ENCODE results near the gene ASPSCR1. TPM values are rescaled to one million over a fixed set of nuclear protein-coding genes. Genes with fewer than 3 reads are reported as not detected.

The ASPSCR1 gene
- total and polyA plus RNA-seq, 10 of the 15 experiments (the other 5 are each of a cell fraction or from before 2014, with no cell fraction given) = 1.5 to 48.4 (median 25.4) TPM

DNA sequence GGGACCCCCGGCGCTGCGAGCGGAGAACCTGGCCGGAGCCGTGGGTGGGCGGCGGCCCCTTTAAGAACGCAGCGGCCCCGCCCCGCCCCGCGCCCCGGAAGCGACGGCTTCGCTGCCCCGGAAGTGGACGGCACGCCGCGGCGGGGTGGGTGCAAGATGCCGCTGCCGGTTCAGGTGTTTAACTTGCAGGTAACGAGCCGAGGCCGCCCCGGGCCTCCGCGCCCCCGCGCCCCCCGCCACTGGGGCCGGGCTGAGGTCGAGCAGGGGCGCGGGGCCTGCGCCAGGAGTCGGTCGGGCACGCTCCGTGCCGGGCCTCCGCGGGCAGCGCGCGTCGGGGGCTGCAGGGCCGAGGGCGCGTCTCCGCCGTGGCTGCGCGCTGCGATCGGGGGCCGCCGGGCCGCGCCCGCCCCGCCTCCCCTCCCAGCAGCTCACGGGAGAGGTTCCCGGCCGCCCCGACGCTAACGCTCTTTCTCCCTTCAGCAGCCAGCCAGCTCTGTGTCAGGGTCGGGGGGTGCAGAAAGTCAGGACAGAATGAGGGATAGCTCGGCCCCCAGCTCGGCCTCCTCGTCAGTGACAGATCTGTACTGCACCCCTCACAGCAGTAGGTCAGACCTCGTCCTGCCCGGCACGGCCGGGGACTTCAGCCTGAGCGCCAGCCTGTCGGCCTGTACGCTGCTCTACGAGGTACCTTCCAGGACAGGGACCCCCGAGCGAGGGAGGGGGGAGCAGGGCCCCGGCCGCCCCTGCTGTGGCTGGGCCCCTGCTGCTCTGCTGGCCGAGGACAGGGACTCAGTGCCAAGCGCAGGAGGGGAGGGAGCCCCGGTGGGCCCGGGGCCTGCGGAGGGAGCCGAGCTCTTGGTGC lies 74.6 kb downstream of the ASPSCR1 start, which contains the start of the genes GPS1 and RFNG (continued):
- no peak for TF ChIP-seq E2F8 (IDR thresholded peaks at IDR 0.05; ENCODE audit: low read depth, partially characterized antibody)
- TF ChIP-seq, protein P1, sequence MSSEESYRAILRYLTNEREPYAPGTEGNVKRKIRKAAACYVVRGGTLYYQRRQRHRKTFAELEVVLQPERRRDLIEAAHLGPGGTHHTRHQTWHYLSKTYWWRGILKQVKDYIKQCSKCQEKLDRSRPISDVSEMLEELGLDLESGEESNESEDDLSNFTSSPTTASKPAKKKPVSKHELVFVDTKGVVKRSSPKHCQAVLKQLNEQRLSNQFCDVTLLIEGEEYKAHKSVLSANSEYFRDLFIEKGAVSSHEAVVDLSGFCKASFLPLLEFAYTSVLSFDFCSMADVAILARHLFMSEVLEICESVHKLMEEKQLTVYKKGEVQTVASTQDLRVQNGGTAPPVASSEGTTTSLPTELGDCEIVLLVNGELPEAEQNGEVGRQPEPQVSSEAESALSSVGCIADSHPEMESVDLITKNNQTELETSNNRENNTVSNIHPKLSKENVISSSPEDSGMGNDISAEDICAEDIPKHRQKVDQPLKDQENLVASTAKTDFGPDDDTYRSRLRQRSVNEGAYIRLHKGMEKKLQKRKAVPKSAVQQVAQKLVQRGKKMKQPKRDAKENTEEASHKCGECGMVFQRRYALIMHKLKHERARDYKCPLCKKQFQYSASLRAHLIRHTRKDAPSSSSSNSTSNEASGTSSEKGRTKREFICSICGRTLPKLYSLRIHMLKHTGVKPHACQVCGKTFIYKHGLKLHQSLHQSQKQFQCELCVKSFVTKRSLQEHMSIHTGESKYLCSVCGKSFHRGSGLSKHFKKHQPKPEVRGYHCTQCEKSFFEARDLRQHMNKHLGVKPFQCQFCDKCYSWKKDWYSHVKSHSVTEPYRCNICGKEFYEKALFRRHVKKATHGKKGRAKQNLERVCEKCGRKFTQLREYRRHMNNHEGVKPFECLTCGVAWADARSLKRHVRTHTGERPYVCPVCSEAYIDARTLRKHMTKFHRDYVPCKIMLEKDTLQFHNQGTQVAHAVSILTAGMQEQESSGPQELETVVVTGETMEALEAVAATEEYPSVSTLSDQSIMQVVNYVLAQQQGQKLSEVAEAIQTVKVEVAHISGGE (CRISPR knock-in tag; IDR thresholded peaks at IDR 0.05) = no peak
- TF ChIP-seq, protein P2, sequence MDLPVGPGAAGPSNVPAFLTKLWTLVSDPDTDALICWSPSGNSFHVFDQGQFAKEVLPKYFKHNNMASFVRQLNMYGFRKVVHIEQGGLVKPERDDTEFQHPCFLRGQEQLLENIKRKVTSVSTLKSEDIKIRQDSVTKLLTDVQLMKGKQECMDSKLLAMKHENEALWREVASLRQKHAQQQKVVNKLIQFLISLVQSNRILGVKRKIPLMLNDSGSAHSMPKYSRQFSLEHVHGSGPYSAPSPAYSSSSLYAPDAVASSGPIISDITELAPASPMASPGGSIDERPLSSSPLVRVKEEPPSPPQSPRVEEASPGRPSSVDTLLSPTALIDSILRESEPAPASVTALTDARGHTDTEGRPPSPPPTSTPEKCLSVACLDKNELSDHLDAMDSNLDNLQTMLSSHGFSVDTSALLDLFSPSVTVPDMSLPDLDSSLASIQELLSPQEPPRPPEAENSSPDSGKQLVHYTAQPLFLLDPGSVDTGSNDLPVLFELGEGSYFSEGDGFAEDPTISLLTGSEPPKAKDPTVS (IDR thresholded peaks at IDR 0.05; ENCODE audit: low read depth, low read length) = no peak
- peak; percentile 37; the same call in 1 of the 2 replicates for TF ChIP-seq ASH2L (IDR thresholded peaks at IDR 0.05; ENCODE audit: borderline replicate concordance, low read depth)
- TF ChIP-seq, protein P3, sequence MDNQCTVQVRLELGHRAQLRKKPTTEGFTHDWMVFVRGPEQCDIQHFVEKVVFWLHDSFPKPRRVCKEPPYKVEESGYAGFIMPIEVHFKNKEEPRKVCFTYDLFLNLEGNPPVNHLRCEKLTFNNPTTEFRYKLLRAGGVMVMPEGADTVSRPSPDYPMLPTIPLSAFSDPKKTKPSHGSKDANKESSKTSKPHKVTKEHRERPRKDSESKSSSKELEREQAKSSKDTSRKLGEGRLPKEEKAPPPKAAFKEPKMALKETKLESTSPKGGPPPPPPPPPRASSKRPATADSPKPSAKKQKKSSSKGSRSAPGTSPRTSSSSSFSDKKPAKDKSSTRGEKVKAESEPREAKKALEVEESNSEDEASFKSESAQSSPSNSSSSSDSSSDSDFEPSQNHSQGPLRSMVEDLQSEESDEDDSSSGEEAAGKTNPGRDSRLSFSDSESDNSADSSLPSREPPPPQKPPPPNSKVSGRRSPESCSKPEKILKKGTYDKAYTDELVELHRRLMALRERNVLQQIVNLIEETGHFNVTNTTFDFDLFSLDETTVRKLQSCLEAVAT (IDR thresholded peaks at IDR 0.05) = no peak
- no peak for TF ChIP-seq IKZF2 (IDR thresholded peaks at IDR 0.05)
- TF ChIP-seq SUZ12 (IDR thresholded peaks at IDR 0.05; ENCODE audit: unreplicated experiment) = no peak
- no peak for TF ChIP-seq NFYA (IDR thresholded peaks at IDR 0.05; ENCODE audit: borderline replicate concordance, low read depth, low read length)
- no peak for TF ChIP-seq ESRRA (IDR thresholded peaks at IDR 0.05; ENCODE audit: low read length)
- TF ChIP-seq CREB1 (IDR thresholded peaks at IDR 0.05; ENCODE audit: low read depth) = peak; percentile 76; the same call in 1 of the 2 replicates
- no peak for TF ChIP-seq FOS (IDR thresholded peaks at IDR 0.05; ENCODE audit: borderline replicate concordance, extremely low read depth, insufficient read length)
- 0 out of 2 replicates have a peak, but pooled peaks have one; percentile 27 for TF ChIP-seq SREBF2 (IDR thresholded peaks at IDR 0.05; ENCODE audit: low read length)
- TF ChIP-seq, protein P4, sequence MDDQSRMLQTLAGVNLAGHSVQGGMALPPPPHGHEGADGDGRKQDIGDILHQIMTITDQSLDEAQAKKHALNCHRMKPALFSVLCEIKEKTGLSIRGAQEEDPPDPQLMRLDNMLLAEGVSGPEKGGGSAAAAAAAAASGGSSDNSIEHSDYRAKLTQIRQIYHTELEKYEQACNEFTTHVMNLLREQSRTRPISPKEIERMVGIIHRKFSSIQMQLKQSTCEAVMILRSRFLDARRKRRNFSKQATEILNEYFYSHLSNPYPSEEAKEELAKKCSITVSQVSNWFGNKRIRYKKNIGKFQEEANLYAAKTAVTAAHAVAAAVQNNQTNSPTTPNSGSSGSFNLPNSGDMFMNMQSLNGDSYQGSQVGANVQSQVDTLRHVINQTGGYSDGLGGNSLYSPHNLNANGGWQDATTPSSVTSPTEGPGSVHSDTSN (IDR thresholded peaks at IDR 0.05; ENCODE audit: insufficient replicate concordance, low read depth, low read length) = no peak
- no peak for TF ChIP-seq ATF3 (IDR thresholded peaks at IDR 0.05; ENCODE audit: borderline replicate concordance, extremely low read depth, low read depth, low read length)
- TF ChIP-seq BACH1 (IDR thresholded peaks at IDR 0.05; ENCODE audit: borderline replicate concordance) = peak; percentile 67
